Measurements from ENCODE around the gene DLG1. TPM values are rescaled to one million over a fixed set of nuclear protein-coding genes. Genes with fewer than 3 reads are reported as not detected.

The DLG1 gene
- total RNA-seq, 1 experiment from 2014 or later = 89.8 TPM

- no TSS peak for BruUV-seq (replicated peaks)
- Histone ChIP-seq H3K4me2 (ENCODE audit: low read length) (peak overlapping the region; percentile 97), H3K4me1 (ENCODE audit: control insufficient read depth in 1 of 2, insufficient read depth in 2 of 2, low read length in 2 of 2) (peaks cover 25 to 40% of the 10 kb centered on the region in 2 experiments), H3K9me3 (ENCODE audit: control insufficient read depth in 1 of 2, insufficient read depth in 1 of 2, low read depth in 1 of 2, low read length in 2 of 2) (no peaks in the 10 kb centered on the region), H3K79me2 (ENCODE audit: insufficient read depth, low read length) (peaks cover 26% of the 10 kb centered on the region), H3K9me2 (ENCODE audit: insufficient read depth) (no peaks in the 10 kb centered on the region), H3K4me3 (replicated peaks in 1 of 2; ENCODE audit: low read depth in 1 of 2, low read length in 2 of 2) (no peak overlapping the region), H4K20me1 (ENCODE audit: insufficient read depth) (no peaks in the 10 kb centered on the region), H3K9ac (ENCODE audit: low read length) (peak overlapping the region; percentile 51), H3K27me3 (ENCODE audit: insufficient read depth, low read length) (no peaks in the 10 kb centered on the region), H2AFZ (ENCODE audit: low read depth, low read length, poor library complexity, severe bottlenecking) (no peak overlapping the region), H3K36me3 (ENCODE audit: control insufficient read depth in 1 of 2, insufficient read depth in 2 of 2, low read length in 2 of 2) (peaks cover under 1 to 7% of the 10 kb centered on the region in 2 experiments; a peak in 3 of 4 replicates), H3K27ac (ENCODE audit: low read depth, low read length) (peak overlapping the region; percentile 56)
- intact Hi-C loops (cut with micrococcal nuclease) = loop anchor here (2.0 kb wide), 1 partner anchor 26 kb away; no protein-coding TSS in a partner anchor
- ChIA-PET CTCF (interaction anchor here (1.3 to 2.2 kb wide), 3 partner anchors 10 to 14 kb away, joined by 8 to 9 read pairs (median 9); no protein-coding TSS in a partner anchor), POLR2A (interaction anchor here (0.6 to 1.6 kb wide), 2 partner anchors 149 to 502 kb away, joined by 3 to 5 read pairs; no protein-coding TSS in a partner anchor), RAD21 (ENCODE audit: low non-redundant PET in 1 of 2, low total read pairs in 2 of 2, uncharacterized antibody in 2 of 2, unreplicated experiment in 2 of 2) (no interaction called here)
- DNase-seq (ENCODE audit: low read depth, low spot score) = no peak
- TF ChIP-seq SP1 (IDR thresholded peaks at IDR 0.05; ENCODE audit: low read depth) (no peak), CBX3 (IDR thresholded peaks at IDR 0.05; ENCODE audit: low read depth) (no peak)
- peak; percentile 3 for ATAC-seq
Measured at GRCh38 chr3:197030379-197031314, 267.8 kb downstream of the DLG1 start.

- H4K20me1 ChIP-seq (ENCODE audit: insufficient read depth) = no peaks in the 10 kb centered on the region
- no peaks in the 10 kb centered on the region for H3K9me3 ChIP-seq (ENCODE audit: control insufficient read depth in 1 of 2, insufficient read depth in 1 of 2, low read depth in 1 of 2, low read length in 2 of 2)
- BruUV-seq (replicated peaks) = no TSS peak
- no peaks in the 10 kb centered on the region for H3K27me3 ChIP-seq (ENCODE audit: insufficient read depth, low read length)
- peak within 1 kb of the TSS; percentile 78 to 88 for H3K4me3 ChIP-seq (replicated peaks in 1 of 2; ENCODE audit: low read depth in 1 of 2, low read length in 2 of 2)
- ATAC-seq = peak; percentile 80
- RAD21 ChIA-PET (ENCODE audit: low non-redundant PET in 1 of 2, low total read pairs in 2 of 2, uncharacterized antibody in 2 of 2, unreplicated experiment in 2 of 2) = no interaction called here
- no peaks in the 10 kb centered on the region for H3K9me2 ChIP-seq (ENCODE audit: insufficient read depth)
- peaks cover 25 to 40% of the 10 kb centered on the region in 2 experiments for H3K4me1 ChIP-seq (ENCODE audit: control insufficient read depth in 1 of 2, insufficient read depth in 2 of 2, low read length in 2 of 2)
- POLR2A ChIA-PET = interaction anchor here (1.3 to 1.6 kb wide), 2 partner anchors 25 to 501 kb away, joined by 3 to 5 read pairs; no protein-coding TSS in a partner anchor
- TF ChIP-seq ZFX (IDR thresholded peaks at IDR 0.05) (peak; percentile 32), POLR2AphosphoS5 (IDR thresholded peaks at IDR 0.05; ENCODE audit: low read depth, low read length) (peak; percentile 81), CTCF (IDR thresholded peaks at IDR 0.05 in 2 of 3, conservative IDR thresholded peaks at IDR 0.05 in 1 of 3; ENCODE audit: borderline replicate concordance in 1 of 3, insufficient read depth in 1 of 3, low read depth in 2 of 3, low read length in 2 of 3) (peak in 2 of 3 experiments; percentile 65 to 82; a peak in 4 of 6 replicates), ZBTB33 (IDR thresholded peaks at IDR 0.05; ENCODE audit: extremely low read depth, insufficient replicate concordance, low read length) (no peak), YY1 (IDR thresholded peaks at IDR 0.05; ENCODE audit: extremely low read depth, insufficient replicate concordance, low read depth, low read length) (peak; percentile 56)
- no peak for DNase-seq (ENCODE audit: low read depth, low spot score)
- peaks cover 26% of the 10 kb centered on the region for H3K79me2 ChIP-seq (ENCODE audit: insufficient read depth, low read length)
- H3K36me3 ChIP-seq (ENCODE audit: control insufficient read depth in 1 of 2, insufficient read depth in 2 of 2, low read length in 2 of 2) = peaks cover 2 to 7% of the 10 kb centered on the region in 2 experiments; a peak in 3 of 4 replicates
- intact Hi-C loops (cut with micrococcal nuclease) = loop anchor here (2.0 kb wide), 1 partner anchor 25 kb away; no protein-coding TSS in a partner anchor
- H3K4me2 ChIP-seq (ENCODE audit: low read length) = peak within 1 kb of the TSS; percentile 97
- peak within 1 kb of the TSS; percentile 99 for H3K9ac ChIP-seq (ENCODE audit: low read length)
- H2AFZ ChIP-seq (ENCODE audit: low read depth, low read length, poor library complexity, severe bottlenecking) = no peak within 1 kb of the TSS
- CTCF ChIA-PET = interaction anchor here (0.7 to 2.2 kb wide), 5 partner anchors 9 to 20 kb away, joined by 3 to 9 read pairs (median 8); no protein-coding TSS in a partner anchor
- H3K27ac ChIP-seq (ENCODE audit: low read depth, low read length) = peak within 1 kb of the TSS; percentile 90
Measured at GRCh38 chr3:197029511-197030167, 268.8 kb downstream of the DLG1 start, which contains the start of gene MELTF. MELTF (minus strand) TSS chr3:197029817; CDS start chr3:197029702, 115 bp downstream.

Data from HCT116 (cell line).